ENCODE measurements around the gene PGC.

GRCh38 chr6:41706876-41707564 lies 40.2 kb downstream of the PGC start:
- TF ChIP-seq POLR2A (IDR thresholded peaks at IDR 0.05) (no peak), CTCF (IDR thresholded peaks at IDR 0.05) (no peak)
